ENCODE results near the gene UBAC1.

Gene UBAC1

GRCh38 chr9:135884328-135885035, 76.7 kb downstream of the UBAC1 start:
- H3K27me3 ChIP-seq (ENCODE audit: insufficient read depth, low read length): no peaks in the 10 kb centered on the region
- no peak overlapping the region for H2AFZ ChIP-seq (ENCODE audit: low read depth, low read length)
- H3K4me1 ChIP-seq (ENCODE audit: insufficient read depth, low read length): peaks cover 14% of the 10 kb centered on the region
- H3K4me3 ChIP-seq (ENCODE audit: low read length): no peak overlapping the region
- H3K9me3 ChIP-seq (ENCODE audit: low read length): no peaks in the 10 kb centered on the region
- H3K36me3 ChIP-seq (ENCODE audit: insufficient read depth, low read length): peaks cover 31% of the 10 kb centered on the region

GRCh38 chr9:135883410-135884089, 77.6 kb downstream of the UBAC1 start:
- Histone ChIP-seq H2AFZ (ENCODE audit: low read depth, low read length) (no peak overlapping the region), H3K27me3 (ENCODE audit: insufficient read depth, low read length) (no peaks in the 10 kb centered on the region), H3K36me3 (ENCODE audit: insufficient read depth, low read length) (peaks cover 36% of the 10 kb centered on the region), H3K9me3 (ENCODE audit: low read length) (no peaks in the 10 kb centered on the region), H3K4me3 (ENCODE audit: low read length) (no peak overlapping the region), H3K4me1 (ENCODE audit: insufficient read depth, low read length) (peaks cover 14% of the 10 kb centered on the region)
